WERI-Rb-1 (cell line): ENCODE measurements around the gene CNTNAP2.
"Not testable (repeated sequence)": the region's sequence is repeated elsewhere in the genome, so short reads cannot be mapped to it uniquely, and the experiment has no call there.

Experiments used
- DNase-seq: peaks from one replicate; pipeline ENCODE4 v3.0.0-alpha.2; 2020
- H3K27ac ChIP-seq: fragments of 250-450 bp; sonication (Bioruptor Pico); 2 replicates; pipeline ENCODE4 v1.5.1; 2020; ENCODE audit warnings: mild to moderate bottlenecking, moderate library complexity
- H3K27me3 ChIP-seq: fragments of 250-450 bp; sonication (Bioruptor Pico); 2 replicates; pipeline ENCODE4 v1.5.1; 2021; ENCODE audit warnings: mild to moderate bottlenecking, low read depth, moderate library complexity; ENCODE audit not compliant: insufficient read depth, severe bottlenecking
- H3K36me3 ChIP-seq: fragments of 250-450 bp; sonication (Bioruptor Pico); 2 replicates; pipeline ENCODE4 v1.5.1; 2020; ENCODE audit warnings: mild to moderate bottlenecking, moderate library complexity
- H3K4me3 ChIP-seq: 2 replicates; pipeline ENCODE4 v1.5.1; 2011; ENCODE audit warnings: low read depth, mild to moderate bottlenecking, control low read depth, low read length
- H3K9me3 ChIP-seq: fragments of 250-450 bp; sonication (Bioruptor Pico); 2 replicates; pipeline ENCODE4 v1.5.1; 2021; ENCODE audit warnings: mild to moderate bottlenecking, moderate library complexity; ENCODE audit not compliant: severe bottlenecking
- TF ChIP-seq, protein P1 (sequence below): IDR thresholded peaks from 2 replicates; pipeline ENCODE4 v1.5.1; 2011; ENCODE audit warnings: low read depth, mild to moderate bottlenecking, control low read depth, inconsistent platforms, low read length

The CNTNAP2 gene

DNA sequence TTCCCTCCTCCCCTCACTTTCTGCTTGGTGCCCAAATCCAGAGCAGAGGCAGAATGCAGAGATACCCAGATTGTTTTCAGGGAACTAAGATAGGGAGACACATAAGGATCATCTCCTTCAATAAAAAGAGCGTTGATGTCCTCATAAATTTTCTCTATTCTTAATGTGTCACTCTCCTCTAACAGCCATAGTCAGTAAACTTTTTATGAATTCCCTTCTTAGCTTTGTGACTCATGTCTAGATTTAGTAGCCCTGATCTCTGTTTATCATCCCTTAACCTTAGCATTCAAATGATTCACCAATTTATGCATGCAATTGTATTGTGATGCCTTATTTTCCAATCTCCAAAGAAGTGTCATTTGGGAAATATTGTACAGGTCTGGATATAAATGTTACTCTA is 1478.4 kb downstream of the CNTNAP2 start:
- DNase-seq: no peak
- no peaks in the 10 kb centered on the region for H3K36me3 ChIP-seq
- no peaks in the 10 kb centered on the region for H3K27me3 ChIP-seq
- no peak overlapping the region for H3K27ac ChIP-seq
- no peaks in the 10 kb centered on the region for H3K9me3 ChIP-seq
- TF ChIP-seq, protein P1, sequence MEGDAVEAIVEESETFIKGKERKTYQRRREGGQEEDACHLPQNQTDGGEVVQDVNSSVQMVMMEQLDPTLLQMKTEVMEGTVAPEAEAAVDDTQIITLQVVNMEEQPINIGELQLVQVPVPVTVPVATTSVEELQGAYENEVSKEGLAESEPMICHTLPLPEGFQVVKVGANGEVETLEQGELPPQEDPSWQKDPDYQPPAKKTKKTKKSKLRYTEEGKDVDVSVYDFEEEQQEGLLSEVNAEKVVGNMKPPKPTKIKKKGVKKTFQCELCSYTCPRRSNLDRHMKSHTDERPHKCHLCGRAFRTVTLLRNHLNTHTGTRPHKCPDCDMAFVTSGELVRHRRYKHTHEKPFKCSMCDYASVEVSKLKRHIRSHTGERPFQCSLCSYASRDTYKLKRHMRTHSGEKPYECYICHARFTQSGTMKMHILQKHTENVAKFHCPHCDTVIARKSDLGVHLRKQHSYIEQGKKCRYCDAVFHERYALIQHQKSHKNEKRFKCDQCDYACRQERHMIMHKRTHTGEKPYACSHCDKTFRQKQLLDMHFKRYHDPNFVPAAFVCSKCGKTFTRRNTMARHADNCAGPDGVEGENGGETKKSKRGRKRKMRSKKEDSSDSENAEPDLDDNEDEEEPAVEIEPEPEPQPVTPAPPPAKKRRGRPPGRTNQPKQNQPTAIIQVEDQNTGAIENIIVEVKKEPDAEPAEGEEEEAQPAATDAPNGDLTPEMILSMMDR: no peak
- no peak overlapping the region for H3K4me3 ChIP-seq

GRCh38 chr7:147598687-147599086 is 1482.1 kb downstream of the CNTNAP2 start:
- H3K27me3 ChIP-seq, H3K4me3 ChIP-seq, H3K9me3 ChIP-seq, H3K36me3 ChIP-seq, H3K27ac ChIP-seq, DNase-seq: not testable (repeated sequence)
- TF ChIP-seq, protein P1: 0 out of 2 replicates have a peak, but pooled peaks have one; percentile 5

DNA sequence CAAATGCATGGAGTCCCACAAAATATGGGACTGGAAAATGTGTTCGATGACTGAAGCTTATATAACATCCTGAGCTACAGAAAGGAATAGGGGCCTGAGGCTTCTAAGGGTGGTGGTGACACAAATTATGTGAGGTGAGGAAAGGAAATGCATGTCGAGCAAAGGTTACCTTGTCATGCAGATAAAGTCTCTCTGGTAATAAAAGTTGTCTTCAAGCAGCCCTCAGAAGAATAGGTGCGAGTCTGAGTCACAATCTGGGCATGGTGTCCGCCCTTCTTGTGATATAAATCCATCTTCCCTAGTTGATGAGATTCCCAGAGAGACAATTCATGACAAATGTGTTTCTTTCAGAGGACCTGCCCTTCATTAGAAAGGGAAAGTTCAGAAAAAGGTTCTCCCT is 1488.7 kb downstream of the CNTNAP2 start:
- TF ChIP-seq, protein P1: no peak
- no peak overlapping the region for H3K4me3 ChIP-seq
- no peak overlapping the region for H3K27ac ChIP-seq
- no peak for DNase-seq
- no peaks in the 10 kb centered on the region for H3K27me3 ChIP-seq
- H3K36me3 ChIP-seq: no peaks in the 10 kb centered on the region
- peaks cover 3% of the 10 kb centered on the region for H3K9me3 ChIP-seq

GRCh38 chr7:147607157-147607800 is 1490.7 kb downstream of the CNTNAP2 start:
- Histone ChIP-seq H3K36me3 (no peaks in the 10 kb centered on the region), H3K27me3 (no peaks in the 10 kb centered on the region), H3K4me3 (no peak overlapping the region), H3K27ac (no peak overlapping the region), H3K9me3 (peaks cover 3% of the 10 kb centered on the region)
- TF ChIP-seq, protein P1: no peak
- peak; percentile 16 for DNase-seq

DNA sequence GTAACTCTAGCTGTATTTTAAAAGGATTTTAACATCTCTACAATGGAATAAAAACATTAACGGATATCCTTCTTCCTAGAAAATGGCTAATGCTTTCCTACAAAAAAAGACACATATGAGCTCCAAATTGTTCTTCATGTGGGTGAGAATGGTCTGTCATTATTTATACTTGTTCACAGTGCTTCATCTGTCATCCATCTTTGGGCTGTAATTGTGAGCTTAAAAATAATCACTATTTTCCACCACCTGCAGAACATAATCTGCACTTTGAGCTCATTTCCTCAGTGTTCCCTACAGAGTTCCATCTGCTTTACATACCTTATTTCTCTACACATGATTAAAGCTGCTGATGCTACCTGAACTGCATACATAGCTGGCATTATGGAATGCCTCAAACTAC is 1494.8 kb downstream of the CNTNAP2 start:
- Histone ChIP-seq H3K36me3 (no peaks in the 10 kb centered on the region), H3K27me3 (no peaks in the 10 kb centered on the region), H3K27ac (no peak overlapping the region), H3K9me3 (no peaks in the 10 kb centered on the region), H3K4me3 (no peak overlapping the region)
- DNase-seq: no peak
- TF ChIP-seq, protein P1: no peak

DNA sequence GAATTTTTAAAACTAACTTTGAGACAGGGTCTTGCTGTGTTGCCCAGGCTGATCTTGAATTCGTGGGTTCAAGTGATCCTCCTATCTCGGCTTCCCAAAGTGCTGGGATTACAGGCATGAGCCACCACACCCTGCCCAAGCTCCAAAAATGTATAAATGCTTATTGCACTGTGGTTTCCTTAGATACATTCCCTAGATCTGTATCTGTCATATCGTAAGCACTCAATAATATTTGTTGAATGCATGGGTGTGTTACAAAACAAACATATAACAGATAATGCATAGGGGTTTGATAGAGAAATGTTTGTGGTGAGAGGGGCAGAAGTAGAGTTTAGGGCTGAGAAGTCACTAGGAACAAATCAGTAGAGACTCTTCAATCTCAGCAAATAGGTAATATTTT is 1518.7 kb downstream of the CNTNAP2 start:
- Histone ChIP-seq H3K27me3 (no peaks in the 10 kb centered on the region), H3K9me3 (no peaks in the 10 kb centered on the region), H3K4me3 (no peak overlapping the region), H3K36me3 (no peaks in the 10 kb centered on the region), H3K27ac (no peak overlapping the region)
- TF ChIP-seq, protein P1: no peak
- DNase-seq: no peak
